DOHH2 (cell line): ENCODE data around the gene CDH4.

Experiments used
- H3F3A ChIP-seq: fragments of 200-600 bp; sonication (generic), shearing (Covaris generic); 2 replicates; pipeline ENCODE4 v1.6.0; 2016; ENCODE audit warnings: antibody characterized with exemption, mild to moderate bottlenecking; ENCODE audit not compliant: control insufficient read depth, insufficient read depth
- H3K27ac ChIP-seq: fragments of 200-600 bp; sonication (generic); 2 replicates; pipeline ENCODE4 v1.5.1; 2014; ENCODE audit warnings: low read depth, mild to moderate bottlenecking, low read length, moderate library complexity
- H3K27me3 ChIP-seq: fragments of 200-600 bp; sonication (generic); 2 replicates; pipeline ENCODE4 v1.6.1; 2014; ENCODE audit warnings: mild to moderate bottlenecking, low read length, mixed read lengths; ENCODE audit not compliant: control insufficient read depth
- H3K36me3 ChIP-seq: fragments of 200-600 bp; sonication (generic); 2 replicates; pipeline ENCODE4 v1.6.1; 2014; ENCODE audit warnings: mild to moderate bottlenecking, low read length, moderate library complexity, mixed read lengths; ENCODE audit not compliant: control insufficient read depth
- H3K4me1 ChIP-seq: fragments of 200-600 bp; sonication (generic); 2 replicates; pipeline ENCODE4 v1.6.1; 2014; ENCODE audit warnings: mild to moderate bottlenecking, low read length, mixed read lengths; ENCODE audit not compliant: control insufficient read depth
- H3K4me2 ChIP-seq: fragments of 200-600 bp; sonication (generic); 2 replicates; pipeline ENCODE4 v1.6.0; 2014; ENCODE audit warnings: mild to moderate bottlenecking, low read length, moderate library complexity
- H3K4me3 ChIP-seq: fragments of 200-600 bp; sonication (generic); 2 replicates; pipeline ENCODE4 v1.5.1; 2014; ENCODE audit warnings: mild to moderate bottlenecking, low read length, mixed read lengths
- H3K79me2 ChIP-seq: fragments of 200-600 bp; sonication (generic); 2 replicates; pipeline ENCODE4 v1.6.1; 2014; ENCODE audit warnings: mild to moderate bottlenecking, low read length, mixed read lengths; ENCODE audit not compliant: control insufficient read depth
- H3K9me2 ChIP-seq: fragments of 200-600 bp; sonication (generic); replicated peaks from 2 replicates; pipeline ENCODE4 v1.6.1; 2014; ENCODE audit warnings: mild to moderate bottlenecking, low read length, mixed read lengths; ENCODE audit not compliant: control insufficient read depth
- H3K9me3 ChIP-seq: fragments of 200-600 bp; sonication (generic); 2 replicates; pipeline ENCODE4 v1.6.1; 2014; ENCODE audit warnings: antibody characterized with exemption, low read length, mixed read lengths; ENCODE audit not compliant: control insufficient read depth, insufficient read depth
- H4K20me1 ChIP-seq: fragments of 200-600 bp; sonication (generic); 2 replicates; pipeline ENCODE4 v1.6.0; 2014; ENCODE audit warnings: low read depth, mild to moderate bottlenecking, antibody characterized with exemption, low read length, moderate library complexity; ENCODE audit not compliant: control insufficient read depth, insufficient read depth
- EZH2phosphoT487 ChIP-seq: fragments of 200-600 bp; sonication (generic); IDR thresholded peaks from 2 replicates; pipeline ENCODE4 v1.6.1; 2017; ENCODE audit warnings: borderline replicate concordance, mild to moderate bottlenecking, antibody characterized with exemption, low read length, moderate library complexity, mixed read lengths
- TF ChIP-seq, protein P1 (sequence below): fragments of 200-600 bp; sonication (generic); IDR thresholded peaks from one replicate; pipeline ENCODE4 v1.5.1; 2014; ENCODE audit warnings: antibody characterized with exemption, mild to moderate bottlenecking, low read depth, low read length; ENCODE audit not compliant: poor library complexity, severe bottlenecking

CDH4 gene

DNA sequence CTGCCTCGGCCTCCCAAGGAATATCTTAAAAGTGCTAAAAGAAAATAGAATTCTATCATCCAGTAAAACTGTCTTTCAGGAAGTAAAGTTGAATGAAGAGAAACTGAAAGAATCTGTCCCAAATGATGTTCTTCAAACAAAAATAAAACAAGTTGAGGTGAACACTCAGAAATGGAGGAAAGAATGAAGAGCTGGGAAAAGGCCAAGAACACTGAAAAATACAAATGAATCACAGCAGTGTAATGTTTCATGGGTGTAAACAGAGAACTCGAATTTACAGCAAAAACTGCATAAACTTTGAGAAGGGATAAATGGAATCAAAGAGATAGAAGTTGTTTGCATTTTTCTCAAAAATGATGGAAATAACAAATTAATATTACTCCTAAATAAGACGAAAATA, 496.3 kb downstream of the CDH4 start:
- no peaks in the 10 kb centered on the region for H3F3A ChIP-seq
- no peaks in the 10 kb centered on the region for H3K9me2 ChIP-seq
- TF ChIP-seq EZH2phosphoT487 = no peak
- TF ChIP-seq, protein P1, sequence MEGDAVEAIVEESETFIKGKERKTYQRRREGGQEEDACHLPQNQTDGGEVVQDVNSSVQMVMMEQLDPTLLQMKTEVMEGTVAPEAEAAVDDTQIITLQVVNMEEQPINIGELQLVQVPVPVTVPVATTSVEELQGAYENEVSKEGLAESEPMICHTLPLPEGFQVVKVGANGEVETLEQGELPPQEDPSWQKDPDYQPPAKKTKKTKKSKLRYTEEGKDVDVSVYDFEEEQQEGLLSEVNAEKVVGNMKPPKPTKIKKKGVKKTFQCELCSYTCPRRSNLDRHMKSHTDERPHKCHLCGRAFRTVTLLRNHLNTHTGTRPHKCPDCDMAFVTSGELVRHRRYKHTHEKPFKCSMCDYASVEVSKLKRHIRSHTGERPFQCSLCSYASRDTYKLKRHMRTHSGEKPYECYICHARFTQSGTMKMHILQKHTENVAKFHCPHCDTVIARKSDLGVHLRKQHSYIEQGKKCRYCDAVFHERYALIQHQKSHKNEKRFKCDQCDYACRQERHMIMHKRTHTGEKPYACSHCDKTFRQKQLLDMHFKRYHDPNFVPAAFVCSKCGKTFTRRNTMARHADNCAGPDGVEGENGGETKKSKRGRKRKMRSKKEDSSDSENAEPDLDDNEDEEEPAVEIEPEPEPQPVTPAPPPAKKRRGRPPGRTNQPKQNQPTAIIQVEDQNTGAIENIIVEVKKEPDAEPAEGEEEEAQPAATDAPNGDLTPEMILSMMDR = no peak
- no peaks in the 10 kb centered on the region for H3K4me1 ChIP-seq
- H3K4me2 ChIP-seq = no peak overlapping the region
- peaks cover 3% of the 10 kb centered on the region; the same call in 1 of the 2 replicates for H3K27me3 ChIP-seq
- no peaks in the 10 kb centered on the region for H3K9me3 ChIP-seq
- H3K4me3 ChIP-seq = no peak overlapping the region
- no peaks in the 10 kb centered on the region for H3K36me3 ChIP-seq
- no peaks in the 10 kb centered on the region for H3K79me2 ChIP-seq
- H4K20me1 ChIP-seq = no peaks in the 10 kb centered on the region
- no peak overlapping the region for H3K27ac ChIP-seq

DNA sequence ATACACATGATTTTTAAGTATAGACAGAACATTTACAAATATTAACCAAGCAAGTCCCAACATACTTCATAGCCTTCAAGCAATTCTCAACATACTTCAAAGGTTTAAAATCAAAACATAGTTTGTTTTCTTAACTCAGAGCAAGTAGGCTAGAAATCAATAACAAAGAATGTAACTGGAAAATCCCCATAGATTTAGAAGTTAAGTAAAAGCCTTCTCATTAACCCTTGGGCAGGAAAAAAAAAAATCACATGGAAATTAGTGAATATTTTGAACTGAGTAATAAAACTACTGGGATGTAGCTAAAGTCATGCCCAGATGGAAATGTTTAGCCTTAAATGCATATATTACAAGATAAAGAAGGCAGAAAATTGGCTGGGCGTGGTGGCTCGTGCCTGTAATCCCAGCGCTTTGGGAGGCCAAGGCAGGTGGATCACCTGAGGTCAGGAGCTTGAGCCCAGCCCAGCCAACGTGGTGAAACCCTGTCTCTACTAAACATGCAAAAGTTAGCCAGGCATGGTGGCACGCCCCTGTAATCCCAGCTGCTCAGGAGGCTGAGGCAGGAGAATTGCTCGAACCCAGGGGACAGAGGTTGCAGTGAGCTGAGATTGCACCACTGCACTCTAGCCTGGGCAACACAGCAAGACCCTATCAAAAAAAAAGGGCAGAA, 497.5 kb downstream of the CDH4 start:
- Histone ChIP-seq H3K27ac (no peak overlapping the region), H3K4me1 (no peaks in the 10 kb centered on the region), H3K9me3 (no peaks in the 10 kb centered on the region), H3F3A (no peaks in the 10 kb centered on the region), H3K36me3 (no peaks in the 10 kb centered on the region), H3K4me3 (no peak overlapping the region), H3K27me3 (peaks cover 3% of the 10 kb centered on the region; the same call in 1 of the 2 replicates), H3K4me2 (no peak overlapping the region), H3K9me2 (no peaks in the 10 kb centered on the region), H3K79me2 (no peaks in the 10 kb centered on the region), H4K20me1 (no peaks in the 10 kb centered on the region)
- TF ChIP-seq, protein P1 = no peak
- no peak for TF ChIP-seq EZH2phosphoT487

DNA sequence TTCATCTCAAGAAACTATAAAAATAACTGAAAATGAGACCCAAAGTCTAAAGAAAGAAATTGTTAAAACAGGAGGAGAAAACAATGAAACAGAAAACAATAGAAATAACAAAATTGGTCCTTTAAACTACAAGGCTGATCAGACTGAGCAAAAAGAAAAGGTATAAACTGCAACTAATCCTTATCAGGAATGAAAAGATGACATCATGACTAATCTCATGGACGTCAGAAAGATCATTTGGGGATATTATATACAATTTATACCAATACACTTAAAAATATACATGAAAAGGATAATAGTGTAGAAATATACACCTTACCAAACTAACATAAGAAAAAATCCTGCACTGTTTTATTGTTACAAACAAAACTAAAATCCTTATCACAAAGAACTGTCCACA, 498.0 kb downstream of the CDH4 start:
- H3K4me2 ChIP-seq = no peak overlapping the region
- no peaks in the 10 kb centered on the region for H4K20me1 ChIP-seq
- peaks cover 3% of the 10 kb centered on the region; the same call in 1 of the 2 replicates for H3K27me3 ChIP-seq
- no peaks in the 10 kb centered on the region for H3K9me2 ChIP-seq
- no peaks in the 10 kb centered on the region for H3K79me2 ChIP-seq
- H3K4me1 ChIP-seq = no peaks in the 10 kb centered on the region
- no peaks in the 10 kb centered on the region for H3F3A ChIP-seq
- H3K27ac ChIP-seq = no peak overlapping the region
- no peaks in the 10 kb centered on the region for H3K36me3 ChIP-seq
- no peak for TF ChIP-seq EZH2phosphoT487
- TF ChIP-seq, protein P1 = no peak
- H3K9me3 ChIP-seq = no peaks in the 10 kb centered on the region
- no peak overlapping the region for H3K4me3 ChIP-seq
